Peyer's patch (tissue), 4 donors: ENCODE measurements around the gene GNG12.

Experiments used
- POLR2A ChIP-seq, 2 donors: fragments of 450-650 bp; IDR thresholded peaks; one replicate each; pipeline ENCODE4 v1.5.1; 2017; ENCODE audit warnings: antibody characterized with exemption in 2 of 2, mild to moderate bottlenecking in 2 of 2, moderate library complexity in 2 of 2
- TF ChIP-seq, protein P1 (sequence below), 6 experiments: fragments of 450-650 bp in 4 of 6; fragments of 200-600 bp in 2 of 6; sonication (generic) in 1 of 6; IDR thresholded peaks; one replicate each; pipeline ENCODE4 v1.5.1; 2017 to 2019; ENCODE audit warnings: antibody characterized with exemption in 6 of 6, mild to moderate bottlenecking in 3 of 6, moderate library complexity in 1 of 6

DNA sequence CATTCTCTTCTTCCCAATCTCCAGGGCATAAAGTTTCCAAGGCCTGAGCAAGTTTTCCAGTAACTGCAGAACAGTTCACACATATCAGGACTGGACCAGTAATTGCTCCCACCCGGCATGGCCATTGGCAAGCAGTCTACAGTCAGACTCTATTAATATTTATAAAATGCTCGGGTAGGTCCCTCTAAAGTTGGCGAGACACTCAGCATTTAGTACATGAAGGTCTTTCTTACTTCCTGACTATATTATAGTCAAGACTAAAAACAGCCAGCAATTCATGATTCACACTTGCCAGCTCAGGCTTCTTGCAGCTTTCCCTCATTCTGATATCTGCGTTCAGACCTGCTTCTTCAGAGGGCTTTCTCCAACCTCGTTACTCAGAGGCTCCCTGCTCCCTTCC is 122.8 kb downstream of the GNG12 start:
- TF ChIP-seq, protein P1, sequence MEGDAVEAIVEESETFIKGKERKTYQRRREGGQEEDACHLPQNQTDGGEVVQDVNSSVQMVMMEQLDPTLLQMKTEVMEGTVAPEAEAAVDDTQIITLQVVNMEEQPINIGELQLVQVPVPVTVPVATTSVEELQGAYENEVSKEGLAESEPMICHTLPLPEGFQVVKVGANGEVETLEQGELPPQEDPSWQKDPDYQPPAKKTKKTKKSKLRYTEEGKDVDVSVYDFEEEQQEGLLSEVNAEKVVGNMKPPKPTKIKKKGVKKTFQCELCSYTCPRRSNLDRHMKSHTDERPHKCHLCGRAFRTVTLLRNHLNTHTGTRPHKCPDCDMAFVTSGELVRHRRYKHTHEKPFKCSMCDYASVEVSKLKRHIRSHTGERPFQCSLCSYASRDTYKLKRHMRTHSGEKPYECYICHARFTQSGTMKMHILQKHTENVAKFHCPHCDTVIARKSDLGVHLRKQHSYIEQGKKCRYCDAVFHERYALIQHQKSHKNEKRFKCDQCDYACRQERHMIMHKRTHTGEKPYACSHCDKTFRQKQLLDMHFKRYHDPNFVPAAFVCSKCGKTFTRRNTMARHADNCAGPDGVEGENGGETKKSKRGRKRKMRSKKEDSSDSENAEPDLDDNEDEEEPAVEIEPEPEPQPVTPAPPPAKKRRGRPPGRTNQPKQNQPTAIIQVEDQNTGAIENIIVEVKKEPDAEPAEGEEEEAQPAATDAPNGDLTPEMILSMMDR (IDR thresholded peaks at IDR 0.05), result no peak
- TF ChIP-seq POLR2A (IDR thresholded peaks at IDR 0.05), result no peak
